Upper lobe of left lung (tissue), 6 donors: ENCODE results near the gene NRM. TPM values are rescaled to one million over a fixed set of nuclear protein-coding genes. Genes with fewer than 3 reads are reported as not detected.
"Not testable (repeated sequence)": the region's sequence is repeated elsewhere in the genome, so short reads cannot be mapped to it uniquely, and the experiment has no call there.

ENCODE experiments used
- ATAC-seq, 2 donors: fragments of 200-7000 bp; cut with Tn5 transposase; one replicate each; pipeline ENCODE4 v1.9.1; 2022; ENCODE audit warnings: mild to moderate bottlenecking in 2 of 2, moderate library complexity in 2 of 2; ENCODE audit not compliant: low FRiP score in 2 of 2
- DNase-seq, 2 donors: peaks; one replicate each; pipeline ENCODE4 v3.0.0-alpha.2; 2019 to 2020
- H3K27ac ChIP-seq, 4 donors: fragments of 200-600 bp; sonication (generic); one replicate each; pipeline ENCODE4 v1.5.1; 2016 to 2019
- H3K27me3 ChIP-seq, 4 donors: fragments of 200-600 bp; sonication (generic); one replicate each; pipeline ENCODE4 v1.5.1; 2017 to 2019
- H3K36me3 ChIP-seq, 4 donors: fragments of 200-600 bp; sonication (generic); one replicate each; pipeline ENCODE4 v1.5.1; 2016 to 2019
- H3K4me1 ChIP-seq, 4 donors: fragments of 200-600 bp; sonication (generic); one replicate each; pipeline ENCODE4 v1.5.1; 2018 to 2019
- H3K4me3 ChIP-seq, 4 donors: fragments of 200-600 bp; sonication (generic); one replicate each; pipeline ENCODE4 v1.5.1; 2017 to 2019; ENCODE audit warnings: mild to moderate bottlenecking in 2 of 4, moderate library complexity in 1 of 4
- H3K9me3 ChIP-seq, 4 donors: fragments of 200-600 bp; sonication (generic); one replicate each; pipeline ENCODE4 v1.5.1; 2018 to 2019
- EP300 ChIP-seq, 4 donors: sonication (generic); formaldehyde crosslinking; IDR thresholded peaks; one replicate each; pipeline ENCODE4 v1.5.1; 2017; ENCODE audit warnings: antibody characterized with exemption in 4 of 4, control low read depth in 2 of 4
- POLR2A ChIP-seq, 4 donors: fragments of 450-650 bp; IDR thresholded peaks; one replicate each; pipeline ENCODE4 v1.5.1; 2016 to 2017; ENCODE audit warnings: antibody characterized with exemption in 4 of 4, mild to moderate bottlenecking in 2 of 4
- POLR2AphosphoS5 ChIP-seq, 2 donors: sonication (generic); formaldehyde crosslinking; IDR thresholded peaks; one replicate each; pipeline ENCODE4 v1.5.1; 2017; ENCODE audit warnings: antibody characterized with exemption in 2 of 2
- WGBS, 2 donors: methylation state at CpG; one replicate each; pipeline ENCODE4 v1.1.5; 2017 to 2018; 5-methylcytosine and 5-hydroxymethylcytosine counted together
- total RNA-seq, 6 donors: library from RNA; depleted of rRNA in 4 of 6; stranded (reverse); fragments of >200 nt in 4 of 6; gene quantifications; one replicate each; pipeline versions ENCODE4 v1.1.0 to v1.2.1, GENCODE V29; 2016 to 2021
- TF ChIP-seq, protein P1 (sequence below), 6 experiments: fragments of 450-650 bp in 4 of 6; fragments of 200-600 bp in 2 of 6; sonication (generic) in 2 of 6; IDR thresholded peaks; one replicate each; pipeline ENCODE4 v1.5.1; 2016 to 2019; ENCODE audit warnings: antibody characterized with exemption in 6 of 6
- donor health status: DM: no; HTN: no; CAD: no; lungs with moderate emphysema.
- donor health status: DM: no; HTN: yes; CAD: no; lungs with severe emphysema.

NRM gene
- total RNA-seq, 6 donors from 2014 or later: 3.3 to 13.4 (median 7.2) TPM

DNA sequence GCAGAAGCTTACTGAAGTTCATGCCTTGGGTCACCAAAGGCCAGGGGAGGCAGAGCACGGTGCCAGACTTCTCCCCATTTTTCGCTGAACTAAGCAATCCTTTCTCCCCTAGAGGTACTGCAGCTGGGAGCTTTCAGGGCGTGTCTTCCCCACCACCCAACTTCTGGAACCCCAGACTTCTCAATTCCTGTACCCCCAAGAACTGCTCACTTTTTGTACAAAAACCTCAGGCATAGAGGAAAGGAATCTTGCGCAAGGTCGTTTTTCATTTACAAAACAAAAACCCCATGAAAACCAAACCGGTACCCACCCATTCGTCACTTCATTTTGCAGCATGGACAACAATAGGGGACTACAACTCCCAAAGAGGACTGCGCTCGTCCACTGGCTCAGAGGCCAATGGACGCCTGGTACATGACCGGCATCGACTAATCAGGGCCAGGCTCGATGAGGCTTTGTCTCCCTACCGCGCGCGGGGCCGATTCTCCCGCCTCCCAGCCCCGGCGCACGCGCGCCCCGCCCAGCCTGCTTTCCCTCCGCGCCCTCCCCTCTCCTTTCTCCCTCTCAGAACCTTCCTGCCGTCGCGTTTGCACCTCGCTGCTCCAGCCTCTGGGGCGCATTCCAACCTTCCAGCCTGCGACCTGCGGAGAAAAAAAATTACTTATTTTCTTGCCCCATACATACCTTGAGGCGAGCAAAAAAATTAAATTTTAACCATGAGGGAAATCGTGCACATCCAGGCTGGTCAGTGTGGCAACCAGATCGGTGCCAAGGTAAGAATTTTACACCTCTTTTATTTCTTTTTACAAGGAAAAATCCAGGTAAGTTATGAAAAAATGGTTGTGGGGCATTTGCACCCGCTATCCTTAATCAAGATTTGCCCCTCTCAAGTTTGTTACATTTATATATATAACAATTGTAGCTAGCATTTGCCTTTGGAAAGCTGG, 29.3 kb upstream of the NRM start, which contains the start of gene TUBB:
Gene TUBB, plus strand, starts transcription at position 562 of the 947 bp plus-strand sequence. Its CDS starts 155 bp downstream, at position 717.
- ATAC-seq (peak; percentile 85 to 93), DNase-seq (peak; percentile 99)
- TF ChIP-seq EP300 (IDR thresholded peaks at IDR 0.05) (peak in 1 of 4 donors; percentile 43), POLR2A (IDR thresholded peaks at IDR 0.05) (peak in 3 of 4 donors; percentile 74 to 93 (median 77)), POLR2AphosphoS5 (IDR thresholded peaks at IDR 0.05) (peak; percentile 94 to 97)
- TF ChIP-seq, protein P1, sequence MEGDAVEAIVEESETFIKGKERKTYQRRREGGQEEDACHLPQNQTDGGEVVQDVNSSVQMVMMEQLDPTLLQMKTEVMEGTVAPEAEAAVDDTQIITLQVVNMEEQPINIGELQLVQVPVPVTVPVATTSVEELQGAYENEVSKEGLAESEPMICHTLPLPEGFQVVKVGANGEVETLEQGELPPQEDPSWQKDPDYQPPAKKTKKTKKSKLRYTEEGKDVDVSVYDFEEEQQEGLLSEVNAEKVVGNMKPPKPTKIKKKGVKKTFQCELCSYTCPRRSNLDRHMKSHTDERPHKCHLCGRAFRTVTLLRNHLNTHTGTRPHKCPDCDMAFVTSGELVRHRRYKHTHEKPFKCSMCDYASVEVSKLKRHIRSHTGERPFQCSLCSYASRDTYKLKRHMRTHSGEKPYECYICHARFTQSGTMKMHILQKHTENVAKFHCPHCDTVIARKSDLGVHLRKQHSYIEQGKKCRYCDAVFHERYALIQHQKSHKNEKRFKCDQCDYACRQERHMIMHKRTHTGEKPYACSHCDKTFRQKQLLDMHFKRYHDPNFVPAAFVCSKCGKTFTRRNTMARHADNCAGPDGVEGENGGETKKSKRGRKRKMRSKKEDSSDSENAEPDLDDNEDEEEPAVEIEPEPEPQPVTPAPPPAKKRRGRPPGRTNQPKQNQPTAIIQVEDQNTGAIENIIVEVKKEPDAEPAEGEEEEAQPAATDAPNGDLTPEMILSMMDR (IDR thresholded peaks at IDR 0.05): peak in 4 of 6 experiments; percentile 21 to 39 (median 25)
- Histone ChIP-seq H3K4me1 (peaks cover 41 to 61% (median 60%) of the 10 kb centered on the region in 4 donors), H3K4me3 (peak within 1 kb of the TSS; percentile 64 to 87 (median 76)), H3K27me3 (no peaks in the 10 kb centered on the region), H3K27ac (peak within 1 kb of the TSS; percentile 91 to 95 (median 92)), H3K36me3 (peaks cover 20 to 30% (median 25%) of the 10 kb centered on the region in 4 donors), H3K9me3 (no peaks in the 10 kb centered on the region)
- 0 to 1% methylated on average over 38 of the region's 38 CpGs for WGBS, 2 donors

DNA sequence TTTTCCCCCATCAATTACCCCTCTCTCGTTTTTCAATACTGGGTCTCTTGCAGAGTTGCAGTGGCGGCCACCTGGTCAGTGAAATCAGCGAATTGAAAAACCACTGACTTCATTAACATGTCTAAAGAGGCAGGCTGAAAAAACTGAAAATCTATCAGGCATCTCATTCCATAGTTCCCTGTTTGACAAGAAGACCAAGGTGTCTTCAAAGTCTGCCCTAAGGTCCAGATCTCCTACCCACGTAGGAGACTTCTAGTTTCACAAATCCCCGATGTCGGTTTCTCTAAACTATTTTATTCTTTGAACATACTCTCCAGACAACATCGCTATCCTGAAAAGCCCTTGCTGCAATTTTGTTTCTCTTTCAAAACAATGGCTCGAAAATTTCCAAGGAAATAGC, 28.6 kb upstream of the NRM start:
- TF ChIP-seq POLR2AphosphoS5 (IDR thresholded peaks at IDR 0.05) (no peak), EP300 (IDR thresholded peaks at IDR 0.05) (no peak), POLR2A (IDR thresholded peaks at IDR 0.05) (no peak)
- TF ChIP-seq, protein P1 (IDR thresholded peaks at IDR 0.05): no peak
- no peak for DNase-seq

DNA sequence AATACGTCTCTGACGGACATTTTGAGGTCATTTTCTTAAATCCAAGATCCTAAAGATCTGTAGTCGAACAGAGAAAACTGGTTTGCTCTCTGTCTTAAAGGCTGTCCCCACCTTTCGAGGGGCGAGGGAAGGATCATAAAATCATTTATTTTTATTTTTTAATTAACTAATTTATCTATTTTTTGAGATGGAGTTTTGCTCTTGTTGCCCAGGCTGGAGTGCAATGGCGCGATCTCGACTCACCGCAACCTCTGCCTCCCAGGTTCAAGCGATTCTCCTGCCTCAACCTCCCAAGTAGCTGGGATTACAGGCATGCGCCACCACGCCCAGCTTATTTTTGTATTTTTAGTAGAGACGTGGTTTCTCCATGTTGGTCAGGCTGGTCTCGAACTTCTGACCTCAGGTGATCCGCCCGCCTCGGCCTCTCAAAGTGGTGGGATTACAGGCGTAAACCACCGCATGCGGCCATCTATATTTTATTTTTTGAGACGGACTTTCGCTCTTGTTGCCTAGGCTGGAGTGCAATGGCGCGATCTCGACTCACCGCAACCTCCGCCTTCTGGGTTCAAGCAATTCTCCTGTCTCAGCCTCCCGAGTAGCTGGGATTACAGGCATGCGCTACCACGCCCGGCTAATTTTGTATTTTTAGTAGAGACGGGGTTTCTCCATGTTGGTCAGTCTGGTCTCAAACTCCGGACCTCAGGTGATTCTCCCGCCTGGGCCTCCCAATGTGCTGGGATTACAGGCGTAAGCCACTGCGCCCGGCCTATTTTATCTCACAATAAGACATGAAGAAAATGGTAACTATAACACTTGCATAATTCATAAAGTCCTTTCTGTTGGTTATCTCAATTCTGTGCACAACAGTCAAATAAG, 27.3 kb upstream of the NRM start:
- Histone ChIP-seq H3K27ac (peak overlapping the region; percentile 88 to 93 (median 92)), H3K36me3 (peaks cover 1 to 26% (median 11%) of the 10 kb centered on the region in 4 donors), H3K4me3 (peak overlapping the region in 3 of 4 donors; percentile 61 to 76 (median 63)), H3K4me1 (peaks cover 41 to 44% (median 44%) of the 10 kb centered on the region in 4 donors)
- WGBS, 2 donors: 76 to 80% methylated on average over 37 of the region's 37 CpGs
- DNase-seq, ATAC-seq, H3K9me3 ChIP-seq, H3K27me3 ChIP-seq: not testable (repeated sequence)
- TF ChIP-seq, protein P1 (IDR thresholded peaks at IDR 0.05): peak in 2 of 6 experiments; percentile 0 to 2

More for the DNA sequence above, 28.6 kb upstream of the NRM start:
- Histone ChIP-seq H3K9me3 (no peaks in the 10 kb centered on the region), H3K27me3 (no peaks in the 10 kb centered on the region), H3K36me3 (peaks cover 14 to 28% (median 18%) of the 10 kb centered on the region in 4 donors), H3K27ac (peak overlapping the region; percentile 85 to 95 (median 92)), H3K4me3 (peak overlapping the region in 3 of 4 donors; percentile 64 to 87 (median 77)), H3K4me1 (peaks cover 41 to 57% (median 55%) of the 10 kb centered on the region in 4 donors)
- 18 to 20% methylated on average over 8 of the region's 8 CpGs for WGBS, 2 donors
- no peak for ATAC-seq

DNA sequence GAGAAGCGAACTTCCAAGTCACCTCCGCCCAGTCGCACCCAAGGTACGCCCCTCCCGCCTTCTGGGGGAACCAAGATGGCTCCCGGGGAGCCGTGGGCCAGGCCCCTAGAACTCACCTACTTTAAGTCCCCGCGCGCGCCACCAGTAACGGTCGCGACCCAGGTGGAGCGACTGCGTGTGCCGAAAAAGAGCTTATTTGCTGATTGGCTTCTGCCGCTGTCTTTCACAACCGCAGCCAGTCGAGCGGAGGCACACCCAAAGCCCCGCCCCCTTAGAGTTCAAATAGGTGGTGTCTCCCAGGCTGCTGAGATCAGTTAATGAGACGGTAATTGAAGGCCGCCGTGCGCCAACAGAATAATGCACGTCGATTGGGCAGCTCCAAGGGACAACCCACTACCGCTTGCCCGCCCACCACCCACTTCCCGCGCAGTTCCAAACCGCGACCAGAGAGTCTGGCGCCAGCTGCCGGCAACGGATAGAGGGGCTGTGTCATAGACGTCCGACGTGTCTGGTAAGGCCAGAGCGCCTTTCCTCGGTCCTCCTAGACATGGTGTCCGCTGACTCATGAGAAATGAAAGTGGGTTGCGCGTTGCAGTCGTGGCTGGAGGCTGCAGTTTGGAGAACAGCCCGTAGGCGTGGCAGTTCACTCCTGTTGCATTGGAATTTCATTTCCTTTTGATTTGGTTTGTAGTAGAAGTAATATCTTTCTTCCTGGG, 26.5 kb upstream of the NRM start, which contains the start of gene MDC1:
Gene MDC1, minus strand, starts transcription at position 153 of the 716 bp plus-strand sequence. CDS start 2,106 bp downstream, outside the sequence.
- Histone ChIP-seq H3K27me3 (no peaks in the 10 kb centered on the region), H3K36me3 (peaks cover 0 to 26% (median 14%) of the 10 kb centered on the region in 4 donors), H3K9me3 (no peaks in the 10 kb centered on the region), H3K4me3 (peak within 1 kb of the TSS; percentile 52 to 76 (median 62)), H3K4me1 (peaks cover 35 to 37% (median 37%) of the 10 kb centered on the region in 4 donors), H3K27ac (peak within 1 kb of the TSS; percentile 91 to 93 (median 92))
- TF ChIP-seq POLR2A (IDR thresholded peaks at IDR 0.05) (peak in 3 of 4 donors; percentile 21 to 89 (median 61)), EP300 (IDR thresholded peaks at IDR 0.05) (peak in 1 of 4 donors; percentile 2), POLR2AphosphoS5 (IDR thresholded peaks at IDR 0.05) (peak; percentile 97)
- TF ChIP-seq, protein P1 (IDR thresholded peaks at IDR 0.05): peak in 5 of 6 experiments; percentile 44 to 77 (median 64)
- 1 to 3% methylated on average over 16 to 45 of the region's 48 CpGs for WGBS, 2 donors
- ATAC-seq: peak; percentile 91 to 97
- DNase-seq: peak; percentile 96 to 100
